ENCODE results near the gene CC2D2A. TPM values are rescaled to one million over a fixed set of nuclear protein-coding genes. Genes with fewer than 3 reads are reported as not detected.
"Not testable (repeated sequence)": the region's sequence is repeated elsewhere in the genome, so short reads cannot be mapped to it uniquely, and the experiment has no call there.

The CC2D2A gene
- total RNA-seq, 1 donor from 2014 or later: 21.6 TPM

GRCh38 chr4:15516494-15516893 is 46.8 kb downstream of the CC2D2A start:
- DNase-seq (ENCODE audit: low spot score): no peak

GRCh38 chr4:15517681-15518080 is 48.0 kb downstream of the CC2D2A start:
- DNase-seq (ENCODE audit: low spot score): not testable (repeated sequence)

GRCh38 chr4:15521442-15522039 is 51.9 kb downstream of the CC2D2A start:
- no peak for DNase-seq (ENCODE audit: low spot score)

GRCh38 chr4:15525080-15525479 is 55.4 kb downstream of the CC2D2A start:
- no peak for DNase-seq (ENCODE audit: low spot score)

- DNase-seq (ENCODE audit: low spot score): no peak
Observed at GRCh38 chr4:15526924-15527592, 57.4 kb downstream of the CC2D2A start.

- DNase-seq (ENCODE audit: low spot score): no peak
Observed at GRCh38 chr4:15531792-15532191, 62.1 kb downstream of the CC2D2A start.

- no peak for DNase-seq (ENCODE audit: low spot score)
Observed at GRCh38 chr4:15533817-15534216, 64.1 kb downstream of the CC2D2A start.

- no peak for DNase-seq (ENCODE audit: low spot score)
Observed at GRCh38 chr4:15535599-15535998, 65.9 kb downstream of the CC2D2A start.

GRCh38 chr4:15536552-15537499 is 67.1 kb downstream of the CC2D2A start:
- no peak for DNase-seq (ENCODE audit: low spot score)

- no peak for DNase-seq (ENCODE audit: low spot score)
Observed at GRCh38 chr4:15541941-15542340, 72.3 kb downstream of the CC2D2A start.

- DNase-seq (ENCODE audit: low spot score): no peak
Observed at GRCh38 chr4:15542760-15543159, 73.1 kb downstream of the CC2D2A start.

- no peak for DNase-seq (ENCODE audit: low spot score)
Observed at GRCh38 chr4:15543537-15544247, 74.0 kb downstream of the CC2D2A start.

GRCh38 chr4:15544248-15544729 is 74.6 kb downstream of the CC2D2A start:
- no peak for DNase-seq (ENCODE audit: low spot score)

GRCh38 chr4:15545371-15545770 is 75.7 kb downstream of the CC2D2A start:
- no peak for DNase-seq (ENCODE audit: low spot score)

GRCh38 chr4:15547392-15547791 is 77.7 kb downstream of the CC2D2A start:
- DNase-seq (ENCODE audit: low spot score): no peak

- no peak for DNase-seq (ENCODE audit: low spot score)
Observed at GRCh38 chr4:15550491-15550890, 80.8 kb downstream of the CC2D2A start.

GRCh38 chr4:15551740-15552446 is 82.2 kb downstream of the CC2D2A start:
- no peak for DNase-seq (ENCODE audit: low spot score)

GRCh38 chr4:15552557-15553362 is 83.1 kb downstream of the CC2D2A start:
- no peak for DNase-seq (ENCODE audit: low spot score)

- DNase-seq (ENCODE audit: low spot score): no peak
Observed at GRCh38 chr4:15556511-15557092, 86.9 kb downstream of the CC2D2A start.

Data from ureter (tissue), 1 donor.